HG03135 (cell line): ENCODE measurements around the gene BABAM1.

Source experiments
- ATAC-seq: cut with Tn5 transposase; IDR thresholded peaks from one replicate; pipeline ENCODE4 v1.9.1; 2021; ENCODE audit warnings: mild to moderate bottlenecking, moderate library complexity; ENCODE audit not compliant: unreplicated experiment

The BABAM1 gene

GRCh38 chr19:17321655-17322489 lies 54.6 kb downstream of the BABAM1 start:
- ATAC-seq = no peak

GRCh38 chr19:17322854-17323253 lies 55.6 kb downstream of the BABAM1 start:
- no peak for ATAC-seq

GRCh38 chr19:17323300-17323963 lies 56.2 kb downstream of the BABAM1 start:
- ATAC-seq = no peak

GRCh38 chr19:17323964-17324332 lies 56.7 kb downstream of the BABAM1 start:
- no peak for ATAC-seq

- no peak for ATAC-seq
These were observed 57.3 kb downstream of the BABAM1 start for GRCh38 chr19:17324357-17325114.

- no peak for ATAC-seq
These were observed 57.9 kb downstream of the BABAM1 start for GRCh38 chr19:17325133-17325532.

- no peak for ATAC-seq
These were observed 58.8 kb downstream of the BABAM1 start for GRCh38 chr19:17325881-17326594.

GRCh38 chr19:17326595-17326966 lies 59.3 kb downstream of the BABAM1 start:
- no peak for ATAC-seq

- no peak for ATAC-seq
These were observed 59.9 kb downstream of the BABAM1 start for GRCh38 chr19:17327068-17327653.

- no peak for ATAC-seq
These were observed 60.6 kb downstream of the BABAM1 start for GRCh38 chr19:17327654-17328516.
